ENCODE measurements around the gene KLHL2.
"Not testable (repeated sequence)": the region's sequence is repeated elsewhere in the genome, so short reads cannot be mapped to it uniquely, and the experiment has no call there.

KLHL2 gene

DNA sequence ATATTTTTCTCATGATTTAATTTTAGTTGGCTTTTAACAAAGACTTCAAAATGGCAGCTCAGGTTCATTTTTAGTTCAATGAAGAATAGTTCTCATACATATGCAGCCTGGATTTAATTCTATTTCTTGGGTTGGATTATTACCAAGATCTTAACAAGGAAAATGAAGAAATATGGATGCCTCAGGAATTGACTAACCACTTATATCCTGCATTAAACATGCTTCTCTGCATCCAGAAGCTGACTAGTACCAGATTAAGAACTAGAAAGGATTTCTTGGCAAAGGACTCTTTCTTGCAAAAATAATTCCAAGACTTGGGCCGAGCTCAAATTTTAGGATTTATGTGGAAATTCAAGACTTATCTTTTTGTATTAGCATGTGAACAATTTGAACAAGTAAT is 5.6 kb upstream of the KLHL2 start:
- no peak for ATAC-seq
- DNase-seq = no peak

DNA sequence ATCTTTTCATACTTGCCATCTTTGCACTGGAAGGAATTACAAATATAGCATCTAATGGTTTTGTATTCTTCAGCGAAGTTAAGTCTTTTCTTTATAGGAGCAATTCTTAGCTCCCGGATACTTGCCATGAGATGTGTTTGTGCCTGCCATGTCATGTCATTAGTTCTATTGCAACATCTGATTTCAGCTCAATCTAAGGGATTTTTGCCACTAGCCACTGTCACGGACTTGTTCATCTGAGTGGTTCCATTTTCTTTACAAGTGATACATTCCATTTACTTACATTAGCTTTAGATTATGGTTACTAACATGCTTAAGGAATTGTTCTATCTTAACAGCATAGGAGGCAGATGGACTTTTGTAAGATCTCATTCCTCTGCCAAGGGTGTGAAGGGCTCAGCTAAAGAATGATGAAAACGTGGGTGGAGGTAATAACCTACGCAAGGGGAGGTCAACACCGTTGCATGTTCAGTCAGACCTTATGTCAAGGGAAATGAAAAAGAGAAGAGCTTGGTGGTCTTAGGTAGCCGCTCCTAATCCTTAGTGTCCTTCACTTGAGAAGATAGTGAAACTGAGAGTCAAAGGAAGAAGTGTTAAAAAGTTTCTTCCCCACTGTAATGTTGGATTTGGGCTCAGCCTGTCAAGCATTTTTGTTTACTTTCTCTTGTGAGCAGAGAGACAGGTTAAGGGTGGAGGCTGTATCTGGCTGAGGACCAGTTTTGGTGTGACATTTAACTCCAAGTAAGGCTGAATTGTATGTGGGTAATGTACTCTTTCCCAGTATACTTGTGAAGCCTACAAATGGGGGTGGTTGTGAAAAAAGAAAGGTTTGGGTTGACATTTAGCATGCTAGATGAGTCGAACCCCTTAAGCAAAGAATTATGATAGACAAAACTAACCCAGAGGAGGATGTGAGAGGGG is 3.6 kb upstream of the KLHL2 start:
- peak; percentile 71 for ATAC-seq

DNA sequence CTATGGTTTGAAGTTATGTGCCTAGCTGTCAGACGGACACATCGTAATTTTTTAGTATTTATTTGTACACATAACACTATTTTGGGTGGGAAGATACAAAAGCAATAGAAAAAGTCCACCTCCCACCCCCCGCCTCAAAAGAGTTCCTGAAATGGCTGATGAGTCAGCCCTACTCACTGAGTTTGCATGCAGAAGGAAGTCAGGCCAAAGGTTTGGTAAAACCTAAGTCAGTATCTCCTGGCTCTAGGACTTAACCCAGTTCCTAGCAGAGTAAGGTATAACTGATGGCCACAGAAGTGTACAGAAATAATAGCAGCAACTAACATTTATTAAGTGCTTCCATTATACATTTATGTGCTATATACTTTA is 2.9 kb upstream of the KLHL2 start:
- ATAC-seq (peak; percentile 57), DNase-seq (peak; percentile 21)

More for the DNA sequence above, 3.6 kb upstream of the KLHL2 start:
- DNase-seq = no peak

DNA sequence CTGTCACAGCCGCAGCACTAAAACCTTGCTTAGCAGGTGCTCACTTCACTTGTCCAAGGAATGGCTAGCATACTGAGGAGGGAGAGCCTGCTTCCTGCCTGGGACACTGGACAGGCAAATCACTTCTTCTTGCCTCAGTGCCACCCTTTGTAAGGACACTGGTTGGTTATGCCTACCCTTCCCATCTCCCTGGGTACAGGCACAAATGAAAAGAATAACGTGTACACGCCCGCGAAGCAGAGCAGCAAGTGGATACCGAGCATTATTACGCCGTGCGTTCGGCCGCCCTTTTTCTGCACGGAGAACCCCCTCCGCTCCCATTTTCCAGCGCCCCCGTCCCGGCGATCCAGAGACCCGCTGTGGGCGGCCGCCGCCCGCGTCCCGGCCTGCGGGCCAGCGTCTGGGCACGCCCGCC is 338 bp upstream of the KLHL2 start:
- peak; percentile 3 for ATAC-seq
- peak; percentile 34 for DNase-seq

DNA sequence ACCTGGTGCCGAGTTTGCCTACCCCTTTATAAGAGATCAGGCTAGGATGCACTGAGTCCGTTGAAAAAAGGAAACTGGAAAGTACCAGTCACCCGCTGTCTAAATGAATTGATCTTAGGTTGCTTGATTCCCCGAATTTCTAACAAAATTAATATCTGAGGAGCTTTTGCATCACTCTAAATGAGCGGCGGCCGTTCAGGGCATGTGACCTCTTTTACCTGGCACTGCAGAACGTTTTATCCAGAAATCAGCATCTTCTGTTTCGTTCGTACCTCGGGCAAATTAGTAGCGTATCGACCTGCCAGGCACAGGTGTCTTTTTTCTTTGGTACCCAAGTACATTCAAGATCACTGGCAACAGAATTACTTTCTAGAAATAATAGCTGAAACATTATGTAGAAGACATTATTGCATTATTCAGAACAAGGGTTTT is 876 bp downstream of the KLHL2 start:
- ATAC-seq (peak; percentile 19), DNase-seq (no peak)

DNA sequence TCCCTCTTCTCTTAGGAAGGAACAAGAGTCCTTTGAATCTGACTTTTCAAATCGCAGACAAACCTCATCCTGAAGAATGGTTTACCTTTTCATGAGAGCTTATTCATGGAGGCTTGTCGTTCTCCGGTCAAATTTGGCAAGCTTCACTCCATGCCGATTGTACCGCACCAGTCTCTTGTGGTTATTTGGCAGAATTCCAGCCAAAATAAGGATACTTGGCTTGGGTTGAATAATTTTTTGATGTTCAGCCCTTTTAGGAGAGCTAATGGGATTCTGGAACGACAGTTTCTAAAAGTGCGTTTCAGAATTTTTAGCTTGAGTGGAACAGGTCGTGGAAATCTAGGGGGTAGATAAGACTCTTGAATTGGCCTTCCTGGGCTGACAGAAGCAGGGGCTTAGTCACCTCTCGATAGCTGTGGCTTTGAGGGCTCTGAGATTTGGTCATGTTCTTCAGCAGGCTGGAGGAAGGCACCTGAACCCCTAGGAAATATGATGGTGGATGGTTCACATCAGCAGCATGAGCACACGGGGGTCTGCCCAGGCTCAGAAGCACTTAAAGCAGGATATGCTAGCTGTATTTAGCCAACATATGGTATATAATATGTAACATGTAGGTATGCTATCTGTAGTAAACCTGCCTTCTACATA is 1.5 kb downstream of the KLHL2 start:
- DNase-seq = peak; percentile 33
- ATAC-seq = peak; percentile 38

DNA sequence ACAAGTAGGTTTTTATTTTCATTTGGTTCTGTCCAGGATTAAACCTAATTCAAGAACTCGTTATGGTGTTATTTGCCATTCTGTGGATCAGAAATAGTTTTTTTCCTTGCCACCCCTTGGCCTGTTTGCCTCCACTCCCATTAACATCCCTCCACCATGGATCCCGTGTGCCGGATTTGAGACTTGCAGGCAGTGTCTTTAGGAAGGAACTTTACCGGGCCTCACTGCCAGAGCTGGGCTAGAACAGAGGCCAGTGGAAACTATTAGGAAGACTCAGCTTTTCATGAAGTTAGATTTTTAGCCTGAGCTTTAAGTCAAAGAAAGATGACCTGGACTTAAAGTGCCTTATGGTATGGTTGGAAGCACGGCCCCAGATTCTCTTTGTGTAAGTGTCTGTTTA is 2.4 kb downstream of the KLHL2 start:
- ATAC-seq (no peak), DNase-seq (no peak)

DNA sequence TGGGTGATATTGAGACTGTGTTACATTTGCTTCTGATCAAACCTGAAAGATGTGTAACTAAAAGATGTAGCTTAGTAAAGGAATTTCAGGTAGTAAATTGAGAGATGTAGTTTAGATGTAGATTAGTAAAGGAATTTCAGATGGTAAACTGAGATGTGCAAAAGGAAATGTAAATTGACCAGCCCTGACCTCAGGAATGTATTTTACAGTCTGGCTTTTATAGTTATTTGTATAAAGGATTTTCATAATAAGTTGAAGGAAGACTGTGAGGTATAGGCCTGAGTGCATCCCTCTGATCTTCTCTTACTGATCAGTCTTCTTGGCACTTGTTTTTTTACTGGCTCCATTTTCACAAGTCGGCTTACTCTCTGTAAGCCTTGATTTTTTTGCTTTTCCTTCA is 3.2 kb downstream of the KLHL2 start:
- ATAC-seq = no peak
- no peak for DNase-seq

DNA sequence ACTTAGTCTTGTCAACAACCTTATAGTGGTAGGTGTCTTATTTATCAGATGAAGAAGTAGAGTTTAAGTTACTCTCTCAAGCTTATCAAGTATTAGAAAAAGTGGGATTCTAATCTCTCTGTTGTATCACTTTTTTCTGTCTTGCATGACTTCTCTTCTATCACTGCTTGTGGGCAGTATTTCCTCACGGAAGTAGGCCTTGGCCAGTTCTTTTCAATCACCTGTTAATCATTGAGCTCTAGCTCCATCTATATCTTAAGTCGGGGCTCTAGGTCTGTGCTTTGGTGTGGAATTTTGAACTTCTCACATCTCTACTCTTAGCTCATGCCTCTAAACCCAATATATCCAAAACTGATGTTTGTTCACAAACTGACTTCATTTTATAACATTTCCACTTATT is 5.3 kb downstream of the KLHL2 start:
- ATAC-seq, DNase-seq: not testable (repeated sequence)

DNA sequence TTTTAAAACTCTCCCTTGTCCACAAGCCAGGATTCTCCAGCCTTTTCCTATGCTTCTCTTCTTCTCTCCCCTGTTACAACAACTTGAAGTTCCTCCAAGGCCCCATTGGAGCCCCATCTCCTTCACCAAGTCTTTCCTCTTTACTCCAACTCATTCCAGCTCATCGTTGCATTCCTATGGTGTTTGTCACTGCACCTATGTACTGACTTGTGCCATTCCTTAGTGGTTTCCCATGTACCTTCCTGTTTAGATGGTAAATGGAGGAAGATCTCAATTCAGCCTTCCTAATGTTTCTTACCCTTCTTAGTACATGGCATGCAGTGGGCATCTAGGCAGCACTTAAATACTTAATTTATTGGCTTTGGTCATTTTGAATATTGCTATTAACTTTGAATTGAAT is 6.0 kb downstream of the KLHL2 start:
- ATAC-seq, DNase-seq: not testable (repeated sequence)

DNA sequence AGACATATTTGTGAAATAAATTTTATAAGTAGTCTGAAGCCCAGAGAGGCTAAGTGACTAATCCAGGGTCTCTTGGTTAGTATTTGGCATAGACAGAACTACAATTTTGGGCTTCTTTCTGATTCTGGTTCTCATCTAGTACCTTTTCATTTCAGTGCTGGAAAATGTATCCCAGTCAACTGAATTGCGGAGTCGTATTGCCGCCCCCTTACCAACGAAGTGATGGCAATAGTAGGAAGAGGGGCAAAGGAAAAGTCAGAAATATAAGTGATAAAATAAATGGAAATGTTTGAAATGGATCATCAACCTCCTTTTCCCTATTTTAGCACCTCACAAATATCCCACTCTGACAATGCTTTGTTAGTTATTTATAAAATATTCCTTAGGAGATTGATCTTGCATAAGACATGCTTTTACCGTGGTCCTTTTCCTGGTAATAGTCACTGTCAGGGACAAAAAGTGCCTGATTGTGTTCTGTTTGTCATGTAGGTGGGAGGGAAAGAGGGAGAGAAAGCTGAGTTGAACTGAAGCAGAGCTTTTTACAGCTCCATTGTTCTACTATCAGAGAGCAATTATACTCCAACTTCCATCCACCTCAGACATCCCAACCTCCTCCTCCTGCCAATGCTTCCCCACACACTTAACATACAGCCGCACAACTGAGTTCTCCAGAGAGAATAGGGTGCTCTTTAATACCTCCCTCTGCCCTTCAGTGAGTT is 6.8 kb downstream of the KLHL2 start:
- not testable (repeated sequence) for DNase-seq, ATAC-seq

DNA sequence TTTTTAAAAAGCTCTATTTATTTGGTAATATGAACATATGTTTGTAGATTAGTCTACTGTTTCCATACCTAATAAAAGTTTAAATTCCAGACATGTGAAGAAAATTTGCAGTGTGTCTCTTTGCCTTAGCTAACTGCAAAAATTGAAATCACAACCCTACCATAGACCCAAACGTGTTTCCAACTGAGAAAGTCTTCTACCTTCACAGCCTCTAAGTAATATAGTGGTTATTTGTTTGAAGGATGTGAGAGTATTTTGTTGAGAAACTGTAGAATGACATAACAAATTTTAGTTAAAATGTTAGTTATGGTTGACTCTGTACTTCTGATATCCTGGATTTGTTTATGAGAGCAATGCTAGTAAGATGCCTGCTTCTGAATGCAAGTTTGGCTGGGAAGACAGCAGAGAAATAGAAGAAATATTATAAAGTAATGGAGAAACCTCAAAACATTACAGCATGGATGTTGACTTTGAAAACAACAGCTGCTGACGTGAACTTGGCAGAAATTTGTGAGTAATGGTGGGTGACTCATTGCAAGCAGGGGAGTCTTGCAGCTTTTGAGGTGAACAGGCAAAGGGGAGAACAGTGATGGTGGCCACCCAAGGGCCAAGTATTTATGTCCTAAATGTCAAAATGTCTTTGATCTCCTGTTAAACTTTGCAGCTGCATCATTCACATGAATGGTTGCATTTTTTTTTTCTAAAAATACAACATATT is 7.8 kb downstream of the KLHL2 start:
- DNase-seq (peak; percentile 35), ATAC-seq (peak; percentile 92)

DNA sequence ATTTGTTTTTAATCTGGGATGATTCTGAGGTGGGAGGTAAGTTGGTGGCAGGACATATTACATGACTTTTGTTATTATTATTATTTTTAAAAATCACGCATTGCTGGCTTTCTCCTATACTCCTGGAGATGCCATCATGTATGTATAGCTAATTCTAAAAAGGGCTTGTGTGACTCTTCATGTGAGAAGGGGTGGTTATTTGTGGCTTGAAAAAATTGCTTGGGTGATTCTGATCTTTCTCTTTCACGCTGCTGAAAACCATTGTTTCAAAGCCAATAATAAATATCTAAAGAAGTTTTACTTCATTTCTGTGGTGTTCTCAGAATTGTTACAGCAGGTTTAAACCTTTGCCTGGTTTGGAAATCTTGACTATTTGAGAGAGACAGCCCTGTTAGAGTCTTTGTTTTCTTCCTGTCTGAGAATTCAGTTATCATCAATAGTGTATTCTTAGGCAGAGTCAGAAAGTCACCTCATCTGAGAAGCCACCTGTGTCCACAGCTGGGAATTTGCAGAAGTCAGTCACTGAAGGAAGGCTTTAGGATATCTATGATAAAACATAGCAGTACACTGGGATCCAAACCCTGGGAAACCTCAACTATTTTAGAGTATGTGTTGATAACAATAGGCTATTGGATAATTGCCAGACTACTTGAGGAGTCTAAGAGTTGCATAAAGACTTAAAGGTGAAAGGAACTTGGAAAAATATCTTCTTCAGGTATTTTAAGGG is 8.6 kb downstream of the KLHL2 start:
- not testable (repeated sequence) for DNase-seq
- peak; percentile 48 for ATAC-seq

DNA sequence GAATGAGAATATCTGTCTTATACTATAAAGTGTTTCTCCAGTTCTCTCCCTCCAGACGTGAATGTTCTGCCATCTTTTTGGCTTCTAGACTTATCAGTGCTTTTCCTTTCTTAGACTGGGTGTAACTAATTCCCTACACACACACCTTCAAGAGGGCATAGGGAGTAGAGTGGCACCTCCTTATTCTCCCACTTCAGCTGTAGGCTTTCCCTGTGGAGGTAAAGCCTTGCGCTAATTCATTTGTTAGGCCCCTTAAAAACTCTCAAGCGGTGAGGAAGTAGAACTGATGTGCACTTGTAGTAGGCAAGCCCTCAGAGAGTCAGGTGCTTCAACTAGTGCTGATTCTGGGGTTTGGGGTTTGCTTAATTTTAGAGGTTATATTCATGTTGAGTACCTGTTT is 10.0 kb downstream of the KLHL2 start:
- DNase-seq (no peak), ATAC-seq (no peak)

DNA sequence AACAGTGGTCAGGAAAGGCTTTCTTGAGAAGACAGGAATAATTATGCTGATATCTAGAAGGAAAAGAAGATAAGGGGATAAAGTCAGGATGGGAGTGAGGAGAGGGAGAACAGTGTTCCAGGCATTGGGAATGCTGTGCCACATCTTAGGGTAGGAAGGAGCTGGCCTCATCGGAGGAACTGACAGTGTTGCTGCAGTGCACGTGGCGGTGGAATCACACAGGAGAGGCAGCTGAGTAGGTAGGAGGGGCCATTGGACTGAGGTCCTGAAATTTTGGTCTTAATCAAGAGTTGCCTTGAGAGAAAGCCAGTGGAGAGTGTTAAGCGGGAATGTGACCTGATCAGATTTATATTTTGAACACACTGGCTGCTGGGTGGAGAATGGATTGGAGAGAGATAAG is 13.9 kb downstream of the KLHL2 start:
- not testable (repeated sequence) for ATAC-seq, DNase-seq

DNA sequence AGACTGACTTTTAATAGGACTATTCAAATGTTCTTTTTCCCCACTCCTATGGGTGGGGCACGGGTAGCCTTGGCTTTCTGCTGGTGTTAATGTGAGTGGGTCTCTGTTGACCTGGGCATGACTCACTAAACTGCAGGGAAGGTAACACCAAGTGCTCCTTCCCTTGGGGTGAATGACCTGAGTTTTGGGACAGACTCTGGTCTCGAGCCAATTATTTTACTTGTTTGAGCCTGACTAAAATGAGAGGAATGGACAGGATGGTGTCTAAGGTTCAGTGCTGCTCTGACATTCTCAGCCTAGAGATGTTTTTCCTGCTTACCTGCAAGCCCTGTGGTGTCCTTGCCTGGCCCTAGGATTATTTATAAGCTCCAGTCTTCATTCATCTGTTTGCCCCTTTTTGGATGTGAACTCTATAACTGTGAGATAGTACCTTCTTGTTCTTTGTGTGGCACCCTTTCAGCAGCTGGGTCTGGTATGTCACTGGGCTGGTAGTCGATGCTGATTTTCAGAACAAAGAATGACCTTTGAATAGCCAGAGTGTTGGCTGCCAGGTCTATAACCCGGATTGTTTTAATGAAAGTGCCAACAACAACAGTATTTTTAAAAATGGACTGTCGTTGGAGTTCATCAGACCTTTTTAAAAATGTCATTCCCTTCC is 14.8 kb downstream of the KLHL2 start:
- ATAC-seq, DNase-seq: not testable (repeated sequence)

DNA sequence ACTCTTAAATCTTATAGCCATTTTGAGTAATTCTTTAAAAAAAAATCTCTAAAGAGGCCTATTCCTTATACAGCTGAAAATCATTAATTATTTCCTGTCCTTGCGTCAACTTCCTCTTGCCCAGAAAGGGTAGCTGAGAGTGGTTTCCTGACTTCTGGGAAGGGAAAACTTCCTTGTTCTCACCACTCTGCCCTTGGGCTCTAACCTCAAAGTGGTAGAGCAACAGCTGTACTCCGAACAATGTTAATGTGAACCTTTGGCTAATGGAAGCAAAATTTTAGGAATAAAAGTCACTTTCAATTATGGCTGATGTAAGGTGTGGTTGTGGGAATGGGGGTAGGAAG is 15.3 kb downstream of the KLHL2 start:
- ATAC-seq = no peak
- DNase-seq = no peak

DNA sequence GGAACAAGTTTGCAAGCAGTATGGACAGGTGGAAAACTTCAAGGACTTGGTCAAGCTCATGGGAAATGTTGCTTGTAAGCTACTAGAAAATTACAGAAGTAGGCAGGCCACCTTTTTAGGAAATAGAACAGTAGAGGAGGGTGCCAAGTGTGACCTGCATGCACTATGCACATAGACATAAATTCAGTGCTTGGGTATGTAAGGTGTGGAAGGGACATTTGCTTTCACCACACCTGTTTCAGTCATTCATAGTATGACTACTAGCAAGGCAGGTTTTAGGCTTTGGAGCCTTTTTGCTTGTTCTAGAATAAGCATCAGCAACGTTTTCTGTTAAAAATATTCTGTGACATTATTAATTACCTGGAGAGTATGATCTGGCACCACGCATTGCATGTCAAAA is 20.0 kb downstream of the KLHL2 start:
- ATAC-seq, DNase-seq: not testable (repeated sequence)

DNA sequence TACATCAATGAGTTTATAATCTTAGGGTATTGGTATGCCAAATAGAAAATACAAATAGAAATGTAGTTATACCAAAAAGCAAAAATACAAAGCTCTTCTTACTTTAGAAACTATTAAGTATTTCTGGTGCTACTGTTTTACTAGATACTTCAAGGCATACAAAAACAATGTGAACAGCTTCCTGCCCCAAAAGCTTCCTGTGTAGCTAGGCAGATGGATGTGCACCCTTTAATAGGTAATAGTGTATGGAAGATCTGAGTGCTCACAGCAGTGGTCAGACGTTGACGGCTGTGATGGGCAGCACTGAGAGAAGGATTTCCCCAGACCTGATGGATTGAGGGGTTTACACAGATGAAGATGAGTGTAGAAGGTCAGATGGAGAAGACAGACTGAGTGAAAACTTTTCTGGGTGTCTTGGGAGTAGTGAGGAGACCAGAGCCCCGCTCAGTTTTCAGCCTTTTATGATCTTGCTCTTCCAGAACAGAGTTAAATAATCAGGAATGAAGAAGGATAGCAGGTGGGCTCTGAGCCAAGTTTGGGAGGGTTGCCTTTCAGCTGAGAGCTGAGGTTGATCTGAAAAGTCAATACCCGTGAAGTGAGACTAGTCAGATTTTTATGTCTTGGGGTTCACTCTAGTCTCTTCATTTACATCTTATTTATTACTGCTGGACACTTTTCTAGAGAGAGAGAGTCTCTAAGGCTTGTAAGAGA is 22.3 kb downstream of the KLHL2 start:
- DNase-seq = not testable (repeated sequence)
- peak; percentile 37 for ATAC-seq

Measured in stimulated activated naive CD8-positive, alpha-beta T cell treated with anti-CD3 and anti-CD28 coated beads, Interleukin-15, Interleukin-2, amounts not matched to agents 100 U/mL and 50 U/mL, for 24 hours (primary cell).